Activated T-helper 1 cell treated with anti-CD3 and anti-CD28 coated beads, Interleukin-12 subunit alpha, Interleukin-12 subunit beta, Interleukin-2, Interleukin-4 antibody, amounts not matched to agents 30 ng/mL and 10 ng/mL and 1 ng/mL, durations not matched to agents 14 hours and 24 hours and 36 hours (primary cell): ENCODE measurements around the gene PRSS1. TPM values are rescaled to one million over a fixed set of nuclear protein-coding genes. Genes with fewer than 3 reads are reported as not detected.
"Not testable (repeated sequence)": the region's sequence is repeated elsewhere in the genome, so short reads cannot be mapped to it uniquely, and the experiment has no call there.

Source experiments
- DNase-seq: peaks from one replicate; pipeline ENCODE4 v3.0.0; 2021; ENCODE audit warnings: low spot score
- H3K27ac Mint-ChIP-seq: one replicate; pipeline ENCODE4 v1.8.0; 2021; ENCODE audit warnings: mild to moderate bottlenecking, mixed read lengths
- H3K27me3 Mint-ChIP-seq: one replicate; pipeline ENCODE4 v1.8.0; 2022; ENCODE audit warnings: mild to moderate bottlenecking, moderate library complexity, mixed read lengths; ENCODE audit not compliant: insufficient read depth
- H3K36me3 Mint-ChIP-seq: one replicate; pipeline ENCODE4 v1.8.0; 2021; ENCODE audit warnings: low read depth, mixed read lengths
- H3K4me1 Mint-ChIP-seq: one replicate; pipeline ENCODE4 v1.8.0; 2021; ENCODE audit warnings: low read depth, mixed read lengths
- H3K4me3 Mint-ChIP-seq: one replicate; pipeline ENCODE4 v1.8.0; 2021; ENCODE audit warnings: mild to moderate bottlenecking, moderate library complexity, mixed read lengths
- H3K9me3 Mint-ChIP-seq: one replicate; pipeline ENCODE4 v1.8.0; 2021; ENCODE audit warnings: mixed read lengths
- intact Hi-C: fragments of 100-400 bp; cut with micrococcal nuclease; formaldehyde crosslinking; loops from one replicate; pipeline ENCODE4 v1.15.1; 2024
- total RNA-seq: library from RNA; stranded (reverse); gene quantifications from 2 replicates; pipeline ENCODE4 v1.2.3, GENCODE V29; 2022

PRSS1 gene
- total RNA-seq = not detected in 2 replicates

DNA sequence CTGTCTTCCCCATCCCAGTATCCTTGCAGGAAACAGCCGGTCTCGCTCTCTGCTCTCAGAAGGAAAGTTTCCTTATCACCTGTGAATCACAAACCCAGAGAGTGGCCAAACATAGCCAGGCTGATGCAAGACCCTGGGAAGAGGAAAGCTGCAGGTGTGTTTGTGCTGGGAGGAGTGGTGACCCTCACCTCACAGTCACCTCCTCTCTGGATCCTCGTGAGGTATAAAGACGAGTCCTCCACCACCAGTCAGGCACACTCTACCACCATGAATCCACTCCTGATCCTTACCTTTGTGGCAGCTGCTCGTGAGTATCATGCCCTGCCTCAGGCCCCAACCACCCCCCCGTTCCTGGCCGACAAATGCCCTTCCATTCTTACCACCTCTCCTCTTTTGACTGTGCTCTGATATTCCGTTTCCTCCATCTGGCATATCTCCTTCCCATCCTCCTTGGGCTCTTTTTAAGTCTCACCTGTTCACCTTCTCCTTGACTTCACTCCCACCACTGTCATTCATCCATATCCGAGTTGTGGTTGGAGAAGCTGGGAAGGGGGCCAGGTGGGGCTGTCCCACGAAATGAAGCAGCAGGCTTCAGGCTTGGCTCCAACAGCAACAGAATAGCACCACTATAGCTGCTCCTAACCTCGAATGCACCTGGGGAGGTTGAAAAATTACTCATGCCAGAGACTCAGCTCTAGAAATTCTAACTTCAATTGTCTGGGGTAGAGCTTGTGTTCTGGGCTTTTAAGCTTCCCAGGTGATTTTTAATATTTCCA lies at the start of gene PRSS1:
PRSS1 (plus strand) TSS at position 255 of the 776 bp plus-strand sequence; CDS start at position 268, 13 bp downstream.
- intact Hi-C loops = no loop called here
- Mint-ChIP-seq H3K27ac (no peak within 1 kb of the TSS), H3K36me3 (no peaks in the 10 kb centered on the region), H3K4me3 (no peak within 1 kb of the TSS), H3K9me3 (no peaks in the 10 kb centered on the region), H3K4me1 (no peaks in the 10 kb centered on the region), H3K27me3 (no peaks in the 10 kb centered on the region)
- DNase-seq = no peak

DNA sequence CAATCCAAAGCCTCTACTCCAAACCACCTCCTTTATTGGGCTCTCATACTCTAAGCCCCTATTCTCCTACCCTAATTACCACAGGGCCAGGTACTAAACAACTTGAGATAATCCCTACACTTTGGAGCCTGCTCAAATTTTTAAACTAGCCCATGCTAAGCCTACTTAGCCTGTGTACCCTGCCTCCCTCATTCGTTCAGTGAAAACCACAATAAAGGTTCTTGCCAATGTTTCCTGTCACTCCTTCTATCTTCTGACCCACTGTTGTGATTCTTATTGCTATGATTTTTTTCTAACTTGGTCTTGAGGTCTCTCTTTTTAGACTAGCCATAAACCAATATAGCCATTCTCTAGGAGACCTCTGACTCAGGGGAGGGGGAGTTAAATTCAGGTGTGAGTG lies 48.3 kb upstream of the PRSS1 start:
- DNase-seq, H3K9me3 Mint-ChIP-seq, H3K27me3 Mint-ChIP-seq, H3K36me3 Mint-ChIP-seq, intact Hi-C loops: not testable (repeated sequence)
- Mint-ChIP-seq H3K4me1 (peaks cover 14% of the 10 kb centered on the region), H3K4me3 (peak overlapping the region; percentile 66), H3K27ac (peak overlapping the region; percentile 29)

DNA sequence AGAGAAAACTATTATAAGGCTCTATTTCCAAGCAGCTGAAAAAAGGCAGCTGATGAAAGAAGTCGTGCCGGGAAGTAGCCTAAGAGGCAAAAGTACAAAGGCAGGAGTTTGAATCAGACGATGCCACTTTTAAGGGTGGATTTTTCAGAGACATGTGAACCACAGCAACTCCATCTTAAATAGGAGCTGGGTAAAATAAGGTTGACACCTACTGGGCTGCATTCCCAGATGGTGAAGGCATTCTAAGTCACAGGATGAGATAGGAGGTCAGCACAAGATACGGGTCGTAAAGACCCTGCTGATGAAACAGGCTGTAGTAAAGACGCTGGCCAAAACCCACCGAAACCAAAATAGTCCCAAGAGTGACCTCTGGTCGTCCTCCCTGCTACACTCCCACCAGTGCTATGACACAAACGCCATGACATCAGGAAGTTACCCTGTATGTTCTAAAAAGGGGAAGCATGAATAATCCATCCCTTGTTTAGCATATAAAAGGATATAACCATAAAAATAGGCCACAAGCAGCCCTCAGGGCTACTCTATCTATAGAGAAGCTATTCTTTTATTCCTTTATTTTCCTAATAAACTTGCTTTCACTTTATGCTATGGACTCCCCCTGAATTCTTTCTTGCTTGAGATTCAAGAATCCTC lies 45.5 kb upstream of the PRSS1 start:
- intact Hi-C loops = no loop called here
- no peak for DNase-seq
- Mint-ChIP-seq H3K27me3 (no peaks in the 10 kb centered on the region), H3K4me3 (no peak overlapping the region), H3K4me1 (peaks cover 15% of the 10 kb centered on the region), H3K36me3 (peaks cover 3% of the 10 kb centered on the region), H3K27ac (no peak overlapping the region), H3K9me3 (no peaks in the 10 kb centered on the region)

DNA sequence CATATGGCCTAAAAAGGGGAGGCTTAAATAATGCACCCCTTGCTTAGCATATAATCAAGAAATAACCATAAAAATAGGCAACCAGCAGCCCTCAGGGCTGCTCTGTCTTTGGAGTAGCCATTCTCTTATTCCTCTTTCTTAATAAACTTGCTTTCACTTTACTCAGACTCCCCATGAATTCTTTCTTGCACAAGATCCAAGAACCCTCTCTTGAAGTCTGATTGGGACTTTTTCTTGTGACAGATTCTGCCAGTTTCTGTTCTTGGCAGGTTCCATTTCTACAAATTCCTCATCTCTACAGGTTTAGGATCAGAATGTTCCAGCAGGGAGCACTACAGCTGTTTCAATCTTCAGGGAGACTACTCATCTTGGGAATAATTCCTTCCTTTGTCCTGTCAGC lies 40.5 kb upstream of the PRSS1 start:
- H3K4me1 Mint-ChIP-seq = peaks cover 43% of the 10 kb centered on the region
- H3K36me3 Mint-ChIP-seq, H3K27me3 Mint-ChIP-seq, DNase-seq, H3K4me3 Mint-ChIP-seq, H3K27ac Mint-ChIP-seq, H3K9me3 Mint-ChIP-seq, intact Hi-C loops: not testable (repeated sequence)

DNA sequence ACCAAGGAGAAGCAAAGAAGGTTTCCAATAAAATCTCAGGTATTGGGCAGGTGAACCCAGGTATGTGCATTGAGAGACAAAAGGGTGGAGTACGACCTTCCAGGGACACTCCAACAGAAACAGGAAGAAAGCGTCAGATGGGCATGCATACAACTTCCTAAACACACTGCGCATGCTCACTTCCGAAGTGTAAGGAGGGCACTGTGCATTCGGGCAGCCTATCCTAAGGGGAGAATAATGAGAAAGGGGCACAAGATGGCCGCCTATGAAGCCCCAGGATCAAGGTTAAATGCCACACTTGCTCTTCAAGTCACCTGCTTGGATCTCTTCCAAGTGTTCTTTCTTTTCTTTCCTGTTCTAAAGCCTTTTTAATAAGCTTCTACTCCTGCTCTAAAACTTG lies 39.4 kb upstream of the PRSS1 start:
- peak overlapping the region; percentile 72 for H3K27ac Mint-ChIP-seq
- H3K27me3 Mint-ChIP-seq = no peaks in the 10 kb centered on the region
- intact Hi-C loops = loop anchor here (2.0 to 5.0 kb wide), 2 partner anchors 43 to 73 kb away; no protein-coding TSS in a partner anchor
- H3K36me3 Mint-ChIP-seq = no peaks in the 10 kb centered on the region
- no peak for DNase-seq
- H3K4me3 Mint-ChIP-seq = no peak overlapping the region
- peaks cover 52% of the 10 kb centered on the region for H3K4me1 Mint-ChIP-seq
- no peaks in the 10 kb centered on the region for H3K9me3 Mint-ChIP-seq

DNA sequence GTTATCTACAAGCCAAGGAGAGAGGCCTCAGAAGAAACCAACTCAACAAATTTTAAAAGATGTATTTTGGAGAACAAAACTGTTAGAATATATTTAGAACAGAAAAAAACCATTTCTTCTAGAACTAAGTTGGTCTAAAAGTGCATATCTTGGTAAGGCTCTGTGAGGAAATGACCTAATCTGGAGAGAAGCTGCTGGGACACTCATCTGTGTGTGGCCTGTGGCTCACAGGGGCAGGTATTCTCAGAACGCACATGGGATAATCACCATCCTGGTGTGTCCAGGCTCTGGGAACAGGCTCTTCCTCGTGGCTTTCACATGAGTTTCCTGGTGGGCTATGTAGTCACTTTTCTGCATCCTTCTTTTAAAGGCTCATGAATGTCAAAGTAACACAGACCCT lies 38.1 kb upstream of the PRSS1 start:
- no peak for DNase-seq
- Mint-ChIP-seq H3K9me3 (no peaks in the 10 kb centered on the region), H3K36me3 (no peaks in the 10 kb centered on the region), H3K4me1 (peaks cover 58% of the 10 kb centered on the region), H3K4me3 (no peak overlapping the region), H3K27me3 (no peaks in the 10 kb centered on the region), H3K27ac (peak overlapping the region; percentile 52)
- intact Hi-C loops = loop anchor here (2.0 to 5.0 kb wide), 2 partner anchors 44 to 72 kb away; no protein-coding TSS in a partner anchor

DNA sequence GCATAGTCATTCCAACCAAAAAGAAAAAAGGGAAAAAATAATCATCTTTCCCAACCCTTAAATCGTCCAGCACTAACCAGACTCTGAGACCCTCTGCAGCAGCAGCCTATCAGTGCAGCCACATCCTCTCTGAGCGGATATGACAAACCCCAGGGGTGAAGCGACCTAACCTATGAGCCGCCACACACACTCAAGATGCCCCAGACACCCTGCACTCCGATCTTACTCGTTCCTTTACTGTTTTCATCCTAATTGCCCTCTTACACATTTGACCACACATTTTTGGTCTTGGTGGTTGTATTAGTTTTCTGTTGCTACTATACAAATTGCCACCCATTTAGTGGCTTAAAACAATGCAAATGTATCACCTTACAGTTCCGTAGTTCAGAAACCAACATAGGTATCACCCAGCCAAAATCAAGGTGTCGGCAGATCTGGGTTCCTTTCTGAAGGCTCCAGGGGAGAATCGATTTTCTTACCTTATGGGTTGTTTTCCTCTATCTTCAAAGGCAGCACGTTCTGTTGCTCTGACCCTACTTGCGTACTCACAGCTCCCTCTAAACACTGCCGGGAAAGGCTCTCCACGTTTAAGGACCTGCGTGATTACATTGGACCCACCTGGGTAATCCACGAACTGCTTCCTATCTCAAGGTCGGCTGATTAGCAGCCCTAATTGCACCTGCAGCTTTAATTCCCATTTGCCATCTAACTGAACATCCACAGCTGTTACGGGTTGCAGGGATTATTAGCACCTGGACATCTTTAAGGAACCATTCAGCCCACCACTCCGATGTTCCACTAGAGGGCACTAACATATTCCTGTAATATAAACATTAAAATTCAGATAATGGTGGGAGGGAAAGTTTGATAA lies 37.3 kb upstream of the PRSS1 start:
- H3K9me3 Mint-ChIP-seq = no peaks in the 10 kb centered on the region
- intact Hi-C loops = loop anchor here (2.0 to 5.0 kb wide), 3 partner anchors 45 to 75 kb away; no protein-coding TSS in a partner anchor
- H3K27me3 Mint-ChIP-seq = no peaks in the 10 kb centered on the region

DNA sequence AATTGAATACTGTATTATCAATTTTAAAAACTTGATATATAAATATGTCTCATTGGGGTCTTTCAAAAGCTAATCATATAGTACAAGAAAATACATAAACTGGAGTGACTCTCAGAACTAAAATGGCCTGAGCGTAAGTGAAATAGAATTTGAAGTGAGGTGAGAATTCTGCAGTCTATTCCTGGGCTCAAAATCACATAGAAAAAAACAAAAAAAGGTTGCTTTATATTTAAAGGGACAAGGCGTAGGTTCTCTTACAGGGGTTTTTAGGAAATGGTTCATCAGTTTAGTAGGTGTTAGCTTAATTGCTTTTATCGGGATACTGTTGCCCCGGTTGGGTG lies 36.7 kb upstream of the PRSS1 start:
- no peaks in the 10 kb centered on the region for H3K9me3 Mint-ChIP-seq
- H3K27ac Mint-ChIP-seq = peak overlapping the region; percentile 26
- no peak overlapping the region for H3K4me3 Mint-ChIP-seq
- DNase-seq = no peak
- H3K36me3 Mint-ChIP-seq = no peaks in the 10 kb centered on the region
- H3K27me3 Mint-ChIP-seq = no peaks in the 10 kb centered on the region
- intact Hi-C loops = loop anchor here (2.0 to 5.0 kb wide), 2 partner anchors 45 to 76 kb away; no protein-coding TSS in a partner anchor
- peaks cover 68% of the 10 kb centered on the region for H3K4me1 Mint-ChIP-seq

More for the DNA sequence above, 37.3 kb upstream of the PRSS1 start:
- Mint-ChIP-seq H3K4me3 (peak overlapping the region; percentile 78), H3K27ac (peak overlapping the region; percentile 85), H3K4me1 (peaks cover 66% of the 10 kb centered on the region), H3K36me3 (no peaks in the 10 kb centered on the region)
- peak; percentile 2 for DNase-seq

DNA sequence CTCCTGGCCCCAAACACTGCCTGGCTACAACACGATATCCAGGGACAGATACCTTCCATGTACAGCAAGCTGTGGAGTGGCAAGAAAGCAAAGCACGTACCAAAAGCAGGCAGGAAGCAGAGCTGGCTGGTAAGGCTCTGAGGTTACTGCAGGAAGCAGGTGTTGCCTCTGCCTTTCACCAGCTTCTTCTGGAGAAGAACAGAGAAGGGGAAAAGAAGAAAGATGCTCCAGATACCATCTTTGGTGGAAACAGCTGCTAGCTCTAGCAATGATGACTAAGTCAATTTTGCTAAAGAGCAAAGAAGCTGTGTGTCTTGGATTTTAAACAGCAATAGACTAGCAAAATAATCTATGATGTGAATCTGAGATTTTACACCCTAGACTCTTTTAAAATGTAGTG lies 34.9 kb upstream of the PRSS1 start:
- Mint-ChIP-seq H3K4me3 (peak overlapping the region; percentile 62), H3K36me3 (no peaks in the 10 kb centered on the region), H3K9me3 (no peaks in the 10 kb centered on the region), H3K4me1 (peaks cover 73% of the 10 kb centered on the region), H3K27me3 (no peaks in the 10 kb centered on the region), H3K27ac (peak overlapping the region; percentile 55)
- DNase-seq = peak; percentile 13
- intact Hi-C loops = loop anchor here (2.0 to 5.0 kb wide), 2 partner anchors 47 to 94 kb away; no protein-coding TSS in a partner anchor

DNA sequence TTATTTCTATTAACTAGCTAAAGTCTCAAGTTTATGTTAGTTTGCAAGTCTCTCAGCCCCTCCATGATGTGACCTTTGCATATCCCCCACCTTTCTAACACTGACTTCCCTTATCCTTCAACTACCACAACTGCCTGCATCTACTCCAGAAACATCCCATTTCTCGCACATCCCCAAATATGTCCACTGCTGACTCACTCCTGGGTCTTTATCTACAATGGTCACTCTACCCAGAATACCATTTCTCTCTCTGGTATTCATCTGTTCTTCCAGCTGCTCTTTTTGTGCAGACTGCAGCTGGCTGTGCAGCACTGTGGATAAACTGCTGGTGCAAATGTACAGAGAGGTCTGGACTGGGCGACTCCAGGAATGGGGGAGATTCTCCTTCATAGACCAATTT lies 32.7 kb upstream of the PRSS1 start:
- no peaks in the 10 kb centered on the region for H3K9me3 Mint-ChIP-seq
- H3K27ac Mint-ChIP-seq = peak overlapping the region; percentile 3

DNA sequence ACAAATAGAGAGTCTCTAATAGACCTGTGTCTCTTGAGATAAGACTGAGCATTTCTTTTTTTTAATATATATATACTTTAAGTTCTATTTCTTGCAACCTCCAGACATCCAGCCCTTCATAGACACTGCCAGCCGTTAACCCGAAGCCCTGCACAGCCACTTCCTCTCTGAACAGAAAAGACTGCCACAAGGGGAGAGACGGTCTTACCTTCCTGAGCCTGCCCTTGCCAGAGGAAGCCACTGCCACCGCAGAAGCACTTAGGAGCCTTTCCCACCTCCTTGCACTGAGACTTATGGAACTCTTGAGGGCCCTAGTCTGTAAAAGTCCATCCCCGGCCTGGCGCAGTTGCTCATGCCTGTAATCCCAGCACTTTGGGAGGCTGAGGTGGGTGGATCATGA lies 31.8 kb upstream of the PRSS1 start:
- DNase-seq = peak; percentile 3
- no peaks in the 10 kb centered on the region for H3K36me3 Mint-ChIP-seq
- H3K9me3 Mint-ChIP-seq = no peaks in the 10 kb centered on the region
- H3K4me3 Mint-ChIP-seq = peak overlapping the region; percentile 53
- H3K4me1 Mint-ChIP-seq = peaks cover 48% of the 10 kb centered on the region
- no peaks in the 10 kb centered on the region for H3K27me3 Mint-ChIP-seq
- intact Hi-C loops = no loop called here
- no peak overlapping the region for H3K27ac Mint-ChIP-seq

More for the DNA sequence above, 32.7 kb upstream of the PRSS1 start:
- H3K36me3 Mint-ChIP-seq = no peaks in the 10 kb centered on the region
- intact Hi-C loops = no loop called here
- H3K4me3 Mint-ChIP-seq = peak overlapping the region; percentile 19
- no peak for DNase-seq
- no peaks in the 10 kb centered on the region for H3K27me3 Mint-ChIP-seq
- H3K4me1 Mint-ChIP-seq = peaks cover 56% of the 10 kb centered on the region

DNA sequence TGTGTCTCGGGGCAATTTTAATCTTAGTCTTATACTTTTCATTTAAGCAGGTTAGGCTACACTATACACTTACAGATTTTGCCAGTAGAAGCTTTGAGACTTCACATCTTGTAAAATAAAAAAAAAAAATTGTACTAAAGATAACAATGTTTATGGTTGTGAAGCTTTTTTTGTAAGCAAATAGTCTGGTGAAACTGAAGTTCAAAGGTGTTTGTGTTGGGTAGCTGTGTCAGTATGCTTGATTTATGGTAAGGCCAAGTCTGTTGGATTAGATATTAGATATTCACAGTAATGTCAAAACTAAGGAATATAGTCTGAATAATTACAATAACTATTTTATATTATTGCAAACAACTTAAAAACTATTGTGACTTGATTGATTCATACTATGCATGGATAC lies 31.0 kb upstream of the PRSS1 start:
- intact Hi-C loops = no loop called here
- Mint-ChIP-seq H3K36me3 (peaks cover 2% of the 10 kb centered on the region), H3K4me1 (peaks cover 44% of the 10 kb centered on the region), H3K27ac (peak overlapping the region; percentile 44), H3K27me3 (no peaks in the 10 kb centered on the region), H3K4me3 (peak overlapping the region; percentile 53), H3K9me3 (no peaks in the 10 kb centered on the region)
- DNase-seq = no peak
